SIG-M5 treated with dmso at 0.1 percent for 504 hours (cell line): ENCODE data around the gene YPEL5.
"Not testable (repeated sequence)": the region's sequence is repeated elsewhere in the genome, so short reads cannot be mapped to it uniquely, and the experiment has no call there.

Source experiments
- DNase-seq: peaks from one replicate; lab custom pipeline; 2025; ENCODE audit not compliant: unreplicated experiment; lab: John Stamatoyannopoulos, UW

The YPEL5 gene

GRCh38 chr2:30136764-30137444, 9.9 kb upstream of the YPEL5 start:
- DNase-seq = no peak

- DNase-seq = no peak
These were observed 7.5 kb upstream of the YPEL5 start for GRCh38 chr2:30139131-30139870.

GRCh38 chr2:30141136-30141535, 5.7 kb upstream of the YPEL5 start:
- no peak for DNase-seq

GRCh38 chr2:30144260-30144659, 2.5 kb upstream of the YPEL5 start:
- DNase-seq = no peak

- not testable (repeated sequence) for DNase-seq
These were observed 1.9 kb upstream of the YPEL5 start for GRCh38 chr2:30144951-30145350.

GRCh38 chr2:30145826-30146336, 926 bp upstream of the YPEL5 start:
- no peak for DNase-seq

- DNase-seq = no peak
These were observed 448 bp downstream of the YPEL5 start for GRCh38 chr2:30147196-30147714.

- peak; percentile 86 for DNase-seq
These were observed 1.2 kb downstream of the YPEL5 start for GRCh38 chr2:30147715-30148610.

GRCh38 chr2:30148850-30149249, 2.0 kb downstream of the YPEL5 start:
- DNase-seq = no peak

GRCh38 chr2:30149513-30149912, 2.7 kb downstream of the YPEL5 start:
- DNase-seq = no peak

- no peak for DNase-seq
These were observed 3.2 kb downstream of the YPEL5 start for GRCh38 chr2:30149976-30150375.

GRCh38 chr2:30150786-30151185, 4.0 kb downstream of the YPEL5 start:
- DNase-seq = no peak

GRCh38 chr2:30152385-30152784, 5.6 kb downstream of the YPEL5 start:
- DNase-seq = no peak

GRCh38 chr2:30155202-30155601, 8.4 kb downstream of the YPEL5 start:
- no peak for DNase-seq

GRCh38 chr2:30155889-30156658, 9.3 kb downstream of the YPEL5 start:
- no peak for DNase-seq

GRCh38 chr2:30157616-30158015, 10.8 kb downstream of the YPEL5 start:
- DNase-seq = no peak

- DNase-seq = no peak
These were observed 13.0 kb downstream of the YPEL5 start for GRCh38 chr2:30159766-30160165.

GRCh38 chr2:30161929-30162706, 15.3 kb downstream of the YPEL5 start:
- DNase-seq = no peak

- no peak for DNase-seq
These were observed 16.0 kb downstream of the YPEL5 start for GRCh38 chr2:30162806-30163205.
